Osteoblast (primary cell): ENCODE data around the gene CIB2. TPM values are rescaled to one million over a fixed set of nuclear protein-coding genes. Genes with fewer than 3 reads are reported as not detected.
A peak's percentile ranks its signal among the peaks of the same experiment; 100 is the strongest.

Source experiments
- DNase-seq: peaks from one replicate; pipeline ENCODE4 v3.0.0; 2011; ENCODE audit warnings: low spot score, mixed read lengths; ENCODE audit not compliant: insufficient read length; ENCODE audit errors: missing footprints
- H2AFZ ChIP-seq: 2 replicates; pipeline ENCODE4 v1.6.0; 2011; ENCODE audit warnings: mild to moderate bottlenecking, low read length
- H3K27ac ChIP-seq: 2 replicates; pipeline ENCODE4 v1.5.1; 2011; ENCODE audit warnings: mild to moderate bottlenecking, low read depth, low read length, moderate library complexity
- H3K27me3 ChIP-seq: 2 replicates; pipeline ENCODE4 v1.6.0; 2012; ENCODE audit warnings: mild to moderate bottlenecking, control low read depth, inconsistent platforms, low read length, moderate library complexity; ENCODE audit not compliant: insufficient read depth
- H3K36me3 ChIP-seq: 2 replicates; pipeline ENCODE4 v1.5.1; 2011; ENCODE audit warnings: mild to moderate bottlenecking, low read length, control low read depth, moderate library complexity; ENCODE audit not compliant: insufficient read depth
- H3K4me1 ChIP-seq: 2 replicates; pipeline ENCODE4 v1.5.1; 2011; ENCODE audit warnings: mild to moderate bottlenecking, low read length, control low read depth, moderate library complexity; ENCODE audit not compliant: insufficient read depth
- H3K4me2 ChIP-seq: 2 replicates; pipeline ENCODE4 v1.6.0; 2011; ENCODE audit warnings: mild to moderate bottlenecking, low read length; ENCODE audit not compliant: insufficient read depth
- H3K4me3 ChIP-seq: fragments of 200-600 bp; sonication (generic); 3 replicates; pipeline ENCODE4 v1.5.1; 2012; ENCODE audit warnings: mild to moderate bottlenecking, low read length, inconsistent platforms; ENCODE audit not compliant: insufficient read depth
- H3K79me2 ChIP-seq: 2 replicates; pipeline ENCODE4 v1.6.0; 2012; ENCODE audit warnings: mild to moderate bottlenecking, low read length, control low read depth, inconsistent platforms; ENCODE audit not compliant: insufficient read depth
- H3K9me3 ChIP-seq: 2 replicates; pipeline ENCODE4 v1.5.1; 2011; ENCODE audit warnings: low read depth, low read length, control low read depth
- H4K20me1 ChIP-seq: 2 replicates; pipeline ENCODE4 v1.6.0; 2012; ENCODE audit warnings: mild to moderate bottlenecking, low read length, control low read depth; ENCODE audit not compliant: insufficient read depth
- CTCF ChIP-seq: IDR thresholded peaks from 2 replicates; pipeline ENCODE4 v1.5.1; 2011; ENCODE audit warnings: mild to moderate bottlenecking, low read depth, low read length, moderate library complexity; ENCODE audit errors: extremely low read depth
- total RNA-seq: library from RNA; depleted of rRNA; stranded (reverse); fragments of >200 nt; gene quantifications from 2 replicates; pipeline ENCODE4 v1.2.3, GENCODE V29; 2012

The CIB2 gene
- total RNA-seq, 1 donor: 2.2 TPM

- no peaks in the 10 kb centered on the region for H3K9me3 ChIP-seq
- no peak for TF ChIP-seq CTCF
These were observed 51.2 kb downstream of the CIB2 start for GRCh38 chr15:78080088-78080460.

GRCh38 chr15:78079298-78080087 is 51.8 kb downstream of the CIB2 start:
- no peaks in the 10 kb centered on the region for H3K27me3 ChIP-seq
- H3K27ac ChIP-seq: no peak overlapping the region
- no peak overlapping the region for H2AFZ ChIP-seq
- no peak overlapping the region for H3K4me3 ChIP-seq
- no peaks in the 10 kb centered on the region for H4K20me1 ChIP-seq
- H3K9me3 ChIP-seq: no peaks in the 10 kb centered on the region
- DNase-seq: no peak
- H3K4me1 ChIP-seq: peaks cover 17% of the 10 kb centered on the region
- H3K79me2 ChIP-seq: peaks cover 19% of the 10 kb centered on the region
- no peaks in the 10 kb centered on the region for H3K36me3 ChIP-seq
- no peak overlapping the region for H3K4me2 ChIP-seq
- TF ChIP-seq CTCF: no peak

More at GRCh38 chr15:78080088-78080460, 51.2 kb downstream of the CIB2 start:
- Histone ChIP-seq H3K27me3 (no peaks in the 10 kb centered on the region), H3K4me3 (no peak overlapping the region), H3K36me3 (no peaks in the 10 kb centered on the region), H3K27ac (no peak overlapping the region), H3K4me2 (no peak overlapping the region), H2AFZ (no peak overlapping the region), H4K20me1 (no peaks in the 10 kb centered on the region), H3K79me2 (peaks cover 14% of the 10 kb centered on the region), H3K4me1 (peaks cover 17% of the 10 kb centered on the region)
- no peak for DNase-seq

- Histone ChIP-seq H3K27ac (peak overlapping the region; percentile 23), H3K79me2 (peaks cover 35% of the 10 kb centered on the region), H3K36me3 (no peaks in the 10 kb centered on the region), H3K27me3 (no peaks in the 10 kb centered on the region), H3K4me1 (peaks cover 24% of the 10 kb centered on the region), H3K4me2 (peak overlapping the region; percentile 88), H3K4me3 (peak overlapping the region; percentile 95), H4K20me1 (no peaks in the 10 kb centered on the region), H3K9me3 (no peaks in the 10 kb centered on the region), H2AFZ (peak overlapping the region; percentile 84)
- DNase-seq: no peak
- TF ChIP-seq CTCF: no peak
These were observed 53.4 kb downstream of the CIB2 start for GRCh38 chr15:78077871-78078210.

- Histone ChIP-seq H3K79me2 (peaks cover 40% of the 10 kb centered on the region), H3K4me1 (peaks cover 29% of the 10 kb centered on the region), H3K27ac (peak within 1 kb of the TSS; percentile 99), H4K20me1 (no peaks in the 10 kb centered on the region), H3K36me3 (no peaks in the 10 kb centered on the region), H3K4me2 (peak within 1 kb of the TSS; percentile 88), H3K4me3 (peak within 1 kb of the TSS; percentile 95), H2AFZ (peak within 1 kb of the TSS; percentile 84), H3K27me3 (no peaks in the 10 kb centered on the region), H3K9me3 (no peaks in the 10 kb centered on the region)
- peak; percentile 92 for DNase-seq
- TF ChIP-seq CTCF: no peak
These were observed 54.0 kb downstream of the CIB2 start, which contains the start of gene TBC1D2B for GRCh38 chr15:78077053-78077870. TSS of gene TBC1D2B (minus strand) at chr15:78077711. CDS start at chr15:78077652, 59 bp downstream.
